Retina (tissue), 1 donor: ENCODE data around the gene CDHR2.

Experiments
- DNase-seq: peaks from one replicate; pipeline ENCODE4 v3.0.0-alpha.2; 2016

The CDHR2 gene, protein sequence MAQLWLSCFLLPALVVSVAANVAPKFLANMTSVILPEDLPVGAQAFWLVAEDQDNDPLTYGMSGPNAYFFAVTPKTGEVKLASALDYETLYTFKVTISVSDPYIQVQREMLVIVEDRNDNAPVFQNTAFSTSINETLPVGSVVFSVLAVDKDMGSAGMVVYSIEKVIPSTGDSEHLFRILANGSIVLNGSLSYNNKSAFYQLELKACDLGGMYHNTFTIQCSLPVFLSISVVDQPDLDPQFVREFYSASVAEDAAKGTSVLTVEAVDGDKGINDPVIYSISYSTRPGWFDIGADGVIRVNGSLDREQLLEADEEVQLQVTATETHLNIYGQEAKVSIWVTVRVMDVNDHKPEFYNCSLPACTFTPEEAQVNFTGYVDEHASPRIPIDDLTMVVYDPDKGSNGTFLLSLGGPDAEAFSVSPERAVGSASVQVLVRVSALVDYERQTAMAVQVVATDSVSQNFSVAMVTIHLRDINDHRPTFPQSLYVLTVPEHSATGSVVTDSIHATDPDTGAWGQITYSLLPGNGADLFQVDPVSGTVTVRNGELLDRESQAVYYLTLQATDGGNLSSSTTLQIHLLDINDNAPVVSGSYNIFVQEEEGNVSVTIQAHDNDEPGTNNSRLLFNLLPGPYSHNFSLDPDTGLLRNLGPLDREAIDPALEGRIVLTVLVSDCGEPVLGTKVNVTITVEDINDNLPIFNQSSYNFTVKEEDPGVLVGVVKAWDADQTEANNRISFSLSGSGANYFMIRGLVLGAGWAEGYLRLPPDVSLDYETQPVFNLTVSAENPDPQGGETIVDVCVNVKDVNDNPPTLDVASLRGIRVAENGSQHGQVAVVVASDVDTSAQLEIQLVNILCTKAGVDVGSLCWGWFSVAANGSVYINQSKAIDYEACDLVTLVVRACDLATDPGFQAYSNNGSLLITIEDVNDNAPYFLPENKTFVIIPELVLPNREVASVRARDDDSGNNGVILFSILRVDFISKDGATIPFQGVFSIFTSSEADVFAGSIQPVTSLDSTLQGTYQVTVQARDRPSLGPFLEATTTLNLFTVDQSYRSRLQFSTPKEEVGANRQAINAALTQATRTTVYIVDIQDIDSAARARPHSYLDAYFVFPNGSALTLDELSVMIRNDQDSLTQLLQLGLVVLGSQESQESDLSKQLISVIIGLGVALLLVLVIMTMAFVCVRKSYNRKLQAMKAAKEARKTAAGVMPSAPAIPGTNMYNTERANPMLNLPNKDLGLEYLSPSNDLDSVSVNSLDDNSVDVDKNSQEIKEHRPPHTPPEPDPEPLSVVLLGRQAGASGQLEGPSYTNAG (N-terminal part only)

DNA sequence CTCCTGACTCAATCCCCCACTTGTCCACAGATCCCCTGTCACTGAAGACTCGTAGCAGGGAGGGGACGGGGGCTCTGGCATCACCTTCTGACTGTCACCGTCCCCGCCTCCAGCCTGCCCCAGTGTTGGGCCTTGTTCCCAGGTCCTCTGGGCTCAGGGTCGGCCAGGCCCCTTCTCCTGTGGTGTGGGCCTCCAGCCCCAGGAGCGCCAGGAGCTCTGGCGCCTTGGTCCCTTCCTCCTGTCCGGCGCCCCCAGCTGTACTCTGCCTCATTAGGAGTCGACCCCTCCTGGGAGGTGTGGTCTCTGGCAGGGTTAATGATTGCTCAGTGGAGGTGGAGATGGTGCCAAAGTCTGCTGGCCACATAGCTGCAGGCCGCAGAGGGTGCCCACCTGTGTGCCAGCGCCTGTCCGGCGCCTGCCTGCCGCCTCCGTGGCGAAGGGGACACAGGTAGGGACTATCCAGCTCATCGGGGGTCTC lies at the start of gene CDHR2:
Gene CDHR2 (plus strand): TSS at position 376 of the 478 bp plus-strand sequence. CDS start 16,011 bp downstream, outside the sequence.
- DNase-seq: no peak

DNA sequence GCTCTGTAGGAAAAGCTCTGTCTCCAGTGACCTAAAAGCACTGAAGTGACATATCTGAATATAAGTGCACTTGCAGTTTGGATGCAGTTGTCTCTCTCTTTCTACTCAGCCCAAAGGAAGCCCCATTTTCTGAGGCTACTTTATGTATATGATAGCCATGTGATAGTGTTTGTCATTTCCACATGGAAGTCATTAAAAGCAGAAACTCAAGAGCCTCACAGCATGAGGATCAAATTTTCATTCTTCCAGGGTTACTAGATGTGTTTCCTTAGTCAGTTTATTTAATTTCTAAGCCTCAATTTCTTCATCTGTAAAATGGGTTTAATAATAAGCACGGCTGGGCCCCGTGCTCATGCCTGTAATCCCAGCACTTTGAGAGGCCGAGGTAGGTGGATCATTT lies 48.6 kb upstream of the CDHR2 start:
- no peak for DNase-seq

DNA sequence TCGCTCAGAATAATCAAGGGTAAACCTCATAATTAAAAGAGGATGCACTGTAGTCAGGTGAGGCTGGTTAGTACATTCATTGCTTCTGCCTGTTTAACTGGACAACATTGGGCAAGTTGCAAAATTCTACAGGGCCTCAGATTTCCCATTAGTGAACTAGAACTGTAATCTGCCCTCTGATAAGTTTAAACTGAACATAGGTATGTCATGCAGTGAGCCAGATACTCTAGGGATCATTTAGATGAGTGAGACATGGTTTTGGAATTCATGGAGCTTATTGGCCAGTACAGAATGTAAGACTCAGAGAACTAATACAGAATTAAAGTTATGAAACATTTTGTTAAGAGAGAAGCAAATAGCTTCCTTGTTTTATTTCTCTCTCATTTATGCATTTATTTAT lies 47.8 kb upstream of the CDHR2 start:
- no peak for DNase-seq

DNA sequence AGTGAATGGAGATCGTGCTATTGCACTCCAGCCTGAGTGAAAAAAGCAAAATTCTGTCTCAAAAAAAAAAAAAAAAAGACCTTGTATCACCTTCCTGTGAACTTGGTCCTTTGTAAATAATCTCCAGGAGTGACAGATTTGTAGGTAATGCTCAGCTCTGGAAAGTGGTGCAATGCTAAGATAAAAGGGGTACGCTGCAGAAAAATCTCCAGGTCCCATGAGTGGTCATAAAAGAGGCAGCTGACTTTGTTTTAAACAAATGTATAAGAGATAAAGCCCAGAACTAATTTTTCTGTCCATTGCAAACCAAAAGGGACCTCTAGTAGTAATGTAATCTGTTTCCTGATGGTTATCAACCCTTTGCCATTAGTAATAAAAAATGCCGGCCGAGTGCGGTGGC lies 45.6 kb upstream of the CDHR2 start:
- DNase-seq: no peak

DNA sequence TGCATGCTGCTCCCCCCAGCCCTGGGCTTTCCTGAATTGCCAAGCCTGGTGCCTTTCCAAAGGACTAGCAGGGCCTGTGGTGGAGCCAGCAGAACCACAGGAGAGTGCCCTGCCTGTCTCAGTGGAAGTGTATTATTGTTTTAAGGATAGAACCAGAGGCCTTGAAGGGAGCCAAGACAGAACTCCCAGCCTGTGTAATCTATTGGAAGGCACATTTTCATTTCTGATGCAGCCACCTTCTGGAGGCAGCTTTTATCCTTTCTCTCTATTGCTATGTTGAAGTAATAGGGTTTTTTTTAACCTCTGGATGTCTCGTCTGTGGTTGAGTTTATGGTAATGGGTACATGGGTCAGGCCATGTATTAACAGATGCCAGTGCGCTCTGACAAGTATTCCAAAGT lies 41.2 kb upstream of the CDHR2 start:
- no peak for DNase-seq

DNA sequence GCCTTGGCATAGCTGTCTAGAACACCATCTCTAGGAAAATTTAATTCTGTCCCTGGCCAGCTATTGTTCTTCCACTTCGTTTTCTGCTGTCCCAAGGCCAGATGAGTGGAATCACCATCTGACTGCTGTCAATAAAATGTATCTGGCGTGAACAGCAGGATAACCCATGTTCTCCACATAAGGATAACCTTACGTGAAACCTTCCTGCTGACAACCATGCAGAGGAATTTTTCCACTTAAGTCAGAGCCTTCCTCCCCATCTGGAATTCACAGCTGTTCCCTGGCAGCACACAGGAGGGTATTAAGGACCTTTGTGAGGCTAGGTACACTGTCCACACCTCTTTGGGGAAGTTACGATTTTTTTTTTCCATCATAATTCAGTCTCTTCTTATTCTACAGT lies 40.5 kb upstream of the CDHR2 start:
- no peak for DNase-seq

DNA sequence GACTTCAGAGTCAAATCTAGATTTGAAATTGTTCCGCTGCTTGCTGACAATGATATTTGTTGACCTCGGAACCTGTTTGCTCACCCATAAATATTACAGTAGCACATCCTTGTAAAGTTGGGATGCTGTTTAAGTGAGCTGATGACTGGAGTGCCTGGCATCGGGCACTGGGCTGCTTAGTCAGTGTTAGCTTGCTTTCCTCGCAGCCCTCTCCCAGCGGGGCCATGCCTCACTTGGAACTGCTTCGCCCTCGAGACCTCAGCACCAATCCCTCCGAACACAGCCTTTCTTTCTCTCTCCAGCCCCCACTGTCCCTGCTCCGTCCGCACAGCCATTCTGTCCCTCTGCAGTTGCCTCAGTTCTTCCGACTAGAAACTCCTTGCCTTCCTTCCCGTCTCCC lies 35.4 kb upstream of the CDHR2 start:
- DNase-seq: no peak

DNA sequence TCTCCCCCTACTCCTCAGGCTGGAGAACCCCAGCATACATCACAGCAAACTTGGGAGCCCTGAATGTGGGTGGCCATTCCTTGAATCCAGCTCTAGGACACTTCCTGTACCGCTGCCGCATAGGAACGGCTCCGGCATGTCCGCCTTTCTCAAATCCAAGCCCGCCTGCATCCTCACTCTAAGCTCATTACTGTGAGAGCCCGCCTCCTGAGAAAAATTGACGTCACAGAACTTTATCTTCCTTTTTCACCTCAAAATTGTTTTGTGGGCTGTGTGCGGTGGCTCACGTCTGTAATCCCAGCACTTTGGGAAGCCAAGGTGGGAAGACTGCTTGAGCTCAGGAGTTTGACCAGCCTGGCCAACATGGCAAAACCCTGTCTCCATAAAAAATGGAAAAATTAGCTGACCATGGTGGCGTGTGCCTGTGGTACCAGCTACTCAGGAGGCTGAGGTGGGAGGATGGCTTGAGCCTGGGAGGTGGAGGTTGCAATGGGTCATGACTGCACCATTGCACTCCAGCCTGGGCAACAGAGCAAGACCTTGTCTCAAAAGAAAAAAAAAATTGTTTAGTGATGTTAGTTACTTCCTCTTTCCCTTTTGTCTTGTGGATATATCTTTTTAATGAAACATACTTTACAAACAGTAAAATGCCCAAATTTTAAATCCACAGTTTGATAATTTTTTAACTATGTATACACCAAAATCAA lies 34.7 kb upstream of the CDHR2 start:
- no peak for DNase-seq

DNA sequence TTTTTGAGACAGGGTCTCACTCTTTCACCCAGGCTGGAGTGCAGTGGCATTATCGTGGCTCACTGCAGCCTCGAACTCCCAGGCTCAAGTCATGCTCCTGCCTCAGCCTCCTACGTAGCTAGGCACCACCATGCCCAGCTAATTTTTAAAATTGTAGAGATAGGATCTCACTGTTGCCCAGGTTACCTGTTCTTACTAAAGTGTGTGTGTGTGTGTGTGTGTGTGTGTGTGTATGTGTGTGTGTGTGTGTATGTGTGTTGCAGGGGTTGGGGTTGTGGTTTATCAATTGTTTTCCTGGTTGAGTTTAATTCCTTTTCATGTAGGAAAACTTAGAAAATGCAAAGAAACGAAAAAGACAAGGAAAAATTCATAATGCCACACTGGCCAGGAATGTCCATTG lies 33.7 kb upstream of the CDHR2 start:
- no peak for DNase-seq

DNA sequence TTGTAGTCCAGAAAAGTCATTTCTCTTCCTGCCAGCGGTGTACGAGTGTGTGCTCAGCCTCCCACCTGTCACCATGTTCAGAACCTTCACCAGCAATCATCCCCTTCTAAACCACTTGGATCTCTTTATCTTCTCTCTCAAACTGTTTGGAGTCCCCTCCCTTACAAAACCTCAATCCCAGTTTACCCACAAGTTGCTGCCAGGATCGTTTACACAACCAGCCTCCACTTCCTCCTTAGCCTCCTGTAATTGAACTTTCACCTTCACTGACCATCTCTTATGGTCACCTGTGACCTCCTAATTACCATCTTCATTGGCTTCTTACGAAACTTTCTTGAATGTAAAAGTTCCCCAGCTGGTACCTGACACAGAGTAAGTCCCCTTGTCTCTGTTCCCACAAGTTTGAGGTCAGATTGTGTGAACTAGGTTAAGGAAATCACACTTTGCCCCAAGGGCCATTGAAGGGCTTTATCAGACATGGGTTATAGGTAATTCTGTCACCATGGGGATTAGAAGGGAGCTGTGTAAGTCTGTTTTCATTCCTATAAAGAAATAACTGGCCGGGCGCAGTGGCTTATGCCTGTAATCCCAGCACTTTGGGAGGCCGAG lies 32.0 kb upstream of the CDHR2 start:
- DNase-seq: no peak

DNA sequence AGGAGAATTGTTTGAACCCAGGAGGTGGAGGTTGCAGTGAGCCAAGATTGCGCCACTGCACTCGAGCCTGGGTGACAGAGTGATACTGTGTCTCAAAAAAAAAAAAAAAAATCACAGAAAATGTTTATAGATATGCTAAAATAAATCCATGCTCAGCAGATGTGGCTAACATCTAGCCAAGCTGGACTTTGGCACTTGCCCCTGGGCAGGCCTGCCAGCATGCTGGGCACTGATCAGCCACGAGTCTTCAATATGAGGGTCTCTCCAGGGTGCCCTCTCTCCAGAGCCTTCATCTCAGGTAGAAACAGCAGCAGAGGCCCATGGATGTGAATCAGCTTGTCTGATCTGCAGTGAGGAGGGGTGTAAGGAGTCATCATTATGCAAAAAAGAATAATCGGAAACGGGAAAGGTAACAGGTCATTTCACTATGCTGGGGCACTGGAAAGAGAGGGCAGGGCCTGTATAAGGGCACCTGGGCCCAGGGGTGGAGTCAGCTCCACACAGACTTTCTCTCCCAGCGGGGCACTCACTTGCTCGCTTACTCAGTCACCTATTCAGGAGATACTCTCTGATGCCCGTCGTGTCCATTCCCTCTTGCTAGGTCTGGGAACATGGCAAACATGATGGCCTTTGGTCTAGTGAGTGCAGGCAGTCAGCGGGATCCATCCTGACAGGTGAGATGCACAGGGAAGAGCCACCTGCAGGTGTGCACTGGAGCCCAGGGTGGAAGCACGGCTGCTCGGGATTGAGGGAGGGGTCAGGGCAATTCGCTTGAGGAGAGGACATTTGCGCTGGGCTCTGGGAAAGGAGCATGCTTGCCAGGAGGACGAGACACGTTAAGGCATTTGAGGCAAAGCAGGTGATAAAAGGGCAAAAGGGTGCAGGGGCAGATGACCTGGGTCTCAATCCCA lies 29.1 kb upstream of the CDHR2 start:
- no peak for DNase-seq

DNA sequence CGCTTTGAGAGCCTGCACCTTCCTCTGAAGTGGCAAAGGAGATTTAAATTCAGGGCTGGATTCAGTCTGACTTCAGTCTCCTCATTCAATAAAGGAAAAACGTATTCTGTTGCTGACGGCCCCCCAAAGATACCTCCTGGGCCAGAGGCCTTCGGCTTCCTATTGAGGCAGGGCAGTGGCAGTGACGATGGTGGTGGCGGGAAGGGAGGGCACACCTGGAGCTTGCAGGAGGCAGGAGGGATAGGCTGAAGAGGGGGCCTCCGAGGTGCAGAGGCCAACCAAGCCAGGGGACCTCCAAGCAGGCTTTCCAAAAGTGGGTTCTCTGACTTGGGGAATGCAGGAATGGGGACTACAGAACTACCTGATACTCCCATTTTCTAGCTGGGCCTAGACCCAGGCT lies 27.9 kb upstream of the CDHR2 start:
- DNase-seq: no peak

DNA sequence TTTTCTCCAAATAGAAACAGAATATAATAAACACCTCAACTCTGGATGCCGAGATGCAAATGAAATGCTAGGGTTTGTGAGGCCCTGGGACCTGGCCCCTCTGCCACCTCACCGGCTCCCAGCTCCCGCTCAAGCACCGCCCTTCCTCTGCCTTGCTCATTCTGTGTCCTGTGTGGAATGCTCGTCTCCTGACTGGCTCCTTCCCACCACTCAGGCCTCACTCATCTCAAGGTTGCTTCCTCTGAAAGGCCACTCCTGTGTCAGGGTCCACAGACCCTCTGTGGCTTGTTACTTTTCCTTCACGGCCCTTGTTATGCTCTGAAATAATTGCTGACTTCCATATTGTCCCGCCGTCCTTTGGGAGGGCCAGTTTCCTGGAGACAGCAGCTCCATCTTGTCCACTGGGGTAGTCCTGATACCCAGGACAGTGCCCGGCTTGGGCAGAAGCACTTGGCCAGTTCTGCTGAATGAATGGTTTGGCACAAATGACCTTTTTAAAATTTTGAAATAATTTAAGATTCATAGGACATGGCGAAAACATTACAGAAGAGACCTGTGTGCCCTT lies 27.4 kb upstream of the CDHR2 start:
- no peak for DNase-seq

DNA sequence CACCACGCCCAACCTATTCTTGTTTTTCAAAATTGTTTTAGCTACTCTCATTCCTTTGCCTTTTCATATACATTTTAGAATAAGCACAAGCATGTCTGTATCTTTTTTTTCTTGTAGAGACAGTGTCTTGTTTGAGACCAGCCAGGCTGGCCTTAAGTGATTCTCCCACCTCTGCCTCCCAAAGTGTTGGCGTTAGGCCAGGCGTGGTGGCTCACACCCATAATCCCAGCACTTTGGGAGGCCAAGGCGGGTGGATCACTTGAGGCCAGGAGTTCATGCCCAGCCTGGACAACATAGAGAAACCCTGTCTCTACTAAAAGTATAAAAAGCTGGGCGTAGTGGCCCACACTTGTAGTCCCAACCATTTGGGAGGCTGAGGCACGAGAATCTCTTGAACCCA lies 25.0 kb upstream of the CDHR2 start:
- no peak for DNase-seq

DNA sequence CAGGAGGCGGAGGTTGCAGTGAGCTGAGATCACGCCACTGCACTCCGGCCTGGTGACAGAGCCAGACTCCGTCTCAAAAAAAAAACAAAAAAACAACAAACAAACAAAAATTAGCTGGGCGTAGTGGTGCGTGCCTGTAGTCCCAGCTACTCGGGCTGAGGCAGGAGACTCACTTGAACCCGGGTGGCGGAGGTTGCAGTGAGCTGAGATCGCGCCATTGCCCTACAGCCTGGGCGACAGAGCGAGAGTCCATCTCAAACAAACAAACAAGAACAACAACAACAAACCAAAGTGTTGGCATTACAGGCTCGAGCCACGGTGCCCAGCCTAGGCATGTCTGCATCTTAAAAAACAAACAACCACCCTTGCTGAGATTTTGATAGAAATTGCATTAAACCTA lies 24.2 kb upstream of the CDHR2 start:
- no peak for DNase-seq

DNA sequence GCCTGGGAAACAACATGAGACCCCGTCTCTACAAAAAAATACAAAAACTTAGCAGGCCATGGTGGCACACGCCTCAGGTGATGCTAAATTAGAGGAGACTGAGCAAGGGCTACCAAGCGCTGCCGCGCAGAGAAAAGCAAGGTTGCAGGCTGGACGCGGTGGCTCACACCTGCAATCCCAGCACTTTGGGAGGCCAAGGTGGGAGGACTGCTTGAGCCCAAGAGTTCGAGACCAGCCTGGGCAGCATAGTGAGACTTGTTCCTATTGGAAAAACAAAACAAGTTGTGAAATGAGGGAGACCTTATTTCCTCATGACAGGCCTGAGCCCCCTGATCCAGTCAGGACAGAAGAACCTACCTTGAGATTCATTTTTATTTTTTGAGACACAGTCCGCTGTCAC lies 23.5 kb upstream of the CDHR2 start:
- DNase-seq: no peak

DNA sequence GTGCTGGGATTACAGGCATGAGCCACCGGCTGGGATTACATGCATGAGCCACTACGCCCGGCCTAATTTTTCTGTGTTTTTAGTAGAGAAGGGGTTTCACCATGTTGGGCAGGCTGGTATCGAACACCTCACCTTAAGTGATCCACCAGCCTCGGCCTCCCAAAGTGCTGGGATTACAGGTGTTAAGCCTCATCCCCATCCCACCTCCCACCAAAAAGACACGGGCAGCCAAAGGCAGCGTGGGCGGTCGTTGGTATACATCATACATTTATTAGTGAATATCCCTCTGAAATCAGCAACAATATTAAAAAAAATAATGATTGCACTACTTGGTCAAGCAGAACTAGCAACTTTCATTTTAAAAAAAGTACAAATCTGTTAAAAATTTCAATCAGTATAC lies 22.7 kb upstream of the CDHR2 start:
- no peak for DNase-seq

DNA sequence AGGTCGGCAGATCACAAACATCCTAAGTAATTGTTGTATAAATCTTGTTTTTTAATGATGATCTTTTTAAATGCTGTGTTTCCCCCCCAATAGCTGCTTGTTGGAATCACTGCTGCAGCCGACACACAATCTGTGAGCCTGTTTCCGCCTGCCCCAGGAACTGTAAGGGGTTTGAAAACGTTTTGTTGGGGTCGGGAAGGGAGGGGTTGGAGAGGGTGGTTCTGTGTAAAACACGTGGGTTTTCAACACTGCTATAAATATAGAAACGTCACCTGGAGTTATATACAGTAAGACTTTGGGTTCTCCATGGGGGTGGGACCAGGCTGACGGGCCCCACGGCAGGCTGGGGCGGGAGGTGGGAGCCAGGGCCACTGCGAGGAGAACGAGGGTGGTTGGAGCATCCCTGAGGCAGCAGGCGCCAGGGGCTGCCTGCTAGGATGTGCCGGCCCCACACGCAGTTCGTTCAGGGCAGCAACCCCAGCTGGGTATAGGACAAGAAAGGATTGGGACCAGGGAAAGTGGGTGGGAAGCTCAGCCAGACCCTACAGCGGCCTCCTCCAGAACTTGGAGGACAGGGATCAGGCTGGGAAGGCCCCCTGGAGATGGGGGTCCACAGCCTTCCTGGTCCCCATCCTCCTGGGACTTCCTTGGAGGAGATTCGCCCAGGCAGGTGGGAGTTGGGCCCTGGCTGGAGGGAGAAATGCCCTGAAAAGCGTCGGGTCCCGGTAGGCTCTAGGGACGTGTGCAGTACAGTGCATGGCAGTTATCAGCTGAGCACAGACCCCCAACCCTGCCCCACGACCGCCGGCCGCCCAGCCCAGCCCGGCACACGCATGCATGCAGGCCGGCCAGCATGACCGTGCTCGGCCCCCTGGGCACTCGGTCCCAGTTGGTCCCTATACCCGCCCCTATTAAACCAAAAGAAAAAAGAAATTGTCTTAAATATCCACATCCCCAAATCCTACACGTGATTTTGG lies 21.6 kb upstream of the CDHR2 start:
- no peak for DNase-seq

DNA sequence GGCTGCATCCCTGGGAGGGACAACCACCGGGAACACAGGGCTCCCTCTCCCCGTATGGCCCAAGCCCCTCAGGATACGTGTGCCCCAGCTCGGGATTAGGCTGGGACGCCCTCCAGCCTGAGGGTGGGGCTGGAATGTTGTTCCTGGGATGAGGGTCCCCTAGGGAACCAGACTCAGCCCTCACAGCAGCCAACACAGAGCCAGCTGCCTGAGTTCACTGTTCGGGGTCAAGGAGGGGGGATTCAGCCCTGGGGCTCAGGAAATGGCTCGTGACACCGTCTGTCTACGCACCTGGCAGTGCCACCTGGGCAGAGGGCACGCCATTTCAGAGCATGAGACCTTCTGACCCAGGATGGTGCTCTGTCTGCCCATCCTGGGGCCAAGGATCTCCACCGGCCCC lies 20.8 kb upstream of the CDHR2 start:
- no peak for DNase-seq
